GM13976 (cell line): ENCODE measurements around the gene RNASE3.
A peak's percentile ranks its signal among the peaks of the same experiment; 100 is the strongest.
"Not testable (repeated sequence)": the region's sequence is repeated elsewhere in the genome, so short reads cannot be mapped to it uniquely, and the experiment has no call there.

Source experiments
- DNase-seq: peaks from one replicate; pipeline ENCODE4 v3.0.0; 2012; ENCODE audit warnings: low spot score
- in situ Hi-C: fragments of 300-500 bp; cut with MboI; formaldehyde crosslinking; loops from one replicate; pipeline ENCODE4 v1.12.0; 2022; ENCODE audit warnings: low sequenced_read_pairs, mixed read lengths, inconsistent platforms; ENCODE audit not compliant: unreplicated experiment
- TF ChIP-seq, protein P1 (sequence below): IDR thresholded peaks from 2 replicates; pipeline ENCODE4 v1.5.1; 2012; ENCODE audit warnings: borderline replicate concordance, mild to moderate bottlenecking; ENCODE audit not compliant: insufficient read depth; ENCODE audit errors: extremely low read depth, missing control alignments, control extremely low read depth

The RNASE3 gene

DNA sequence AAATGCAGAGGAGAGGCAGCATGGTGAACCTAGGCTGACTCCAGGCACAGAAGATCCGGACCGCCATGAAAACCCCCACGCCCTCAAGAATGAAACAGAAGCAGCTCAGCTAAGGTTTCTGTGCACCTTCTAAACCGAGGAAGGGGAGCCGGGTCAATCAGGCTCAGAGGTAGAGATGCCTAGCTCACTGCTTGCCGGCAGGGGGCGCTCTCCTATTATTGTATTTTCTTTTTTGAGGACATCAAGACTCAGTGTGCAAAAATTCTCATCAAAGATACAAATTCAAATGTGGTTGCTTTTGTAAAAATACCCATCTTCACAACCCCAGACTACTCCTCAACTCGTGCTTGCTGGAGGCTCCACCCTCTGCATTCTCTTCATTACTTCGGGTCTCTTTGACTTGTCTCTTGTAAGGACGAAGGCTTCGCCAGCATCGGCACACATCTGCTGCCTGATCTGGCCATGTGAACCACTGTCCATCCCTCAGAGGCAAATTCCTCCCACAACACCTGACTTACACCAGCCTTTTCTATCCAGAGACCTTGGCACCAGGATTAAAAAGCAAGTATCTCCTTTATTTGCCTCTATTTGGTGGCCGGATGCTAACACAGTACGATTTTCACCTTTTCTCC lies 33.4 kb upstream of the RNASE3 start:
- peak; percentile 61 for DNase-seq
- in situ Hi-C loops, result loop anchor here (5.0 to 25.0 kb wide), 3 partner anchors 107 to 520 kb away; partner anchors contain the start of genes CCNB1IP1 and PARP2
- TF ChIP-seq, protein P1, sequence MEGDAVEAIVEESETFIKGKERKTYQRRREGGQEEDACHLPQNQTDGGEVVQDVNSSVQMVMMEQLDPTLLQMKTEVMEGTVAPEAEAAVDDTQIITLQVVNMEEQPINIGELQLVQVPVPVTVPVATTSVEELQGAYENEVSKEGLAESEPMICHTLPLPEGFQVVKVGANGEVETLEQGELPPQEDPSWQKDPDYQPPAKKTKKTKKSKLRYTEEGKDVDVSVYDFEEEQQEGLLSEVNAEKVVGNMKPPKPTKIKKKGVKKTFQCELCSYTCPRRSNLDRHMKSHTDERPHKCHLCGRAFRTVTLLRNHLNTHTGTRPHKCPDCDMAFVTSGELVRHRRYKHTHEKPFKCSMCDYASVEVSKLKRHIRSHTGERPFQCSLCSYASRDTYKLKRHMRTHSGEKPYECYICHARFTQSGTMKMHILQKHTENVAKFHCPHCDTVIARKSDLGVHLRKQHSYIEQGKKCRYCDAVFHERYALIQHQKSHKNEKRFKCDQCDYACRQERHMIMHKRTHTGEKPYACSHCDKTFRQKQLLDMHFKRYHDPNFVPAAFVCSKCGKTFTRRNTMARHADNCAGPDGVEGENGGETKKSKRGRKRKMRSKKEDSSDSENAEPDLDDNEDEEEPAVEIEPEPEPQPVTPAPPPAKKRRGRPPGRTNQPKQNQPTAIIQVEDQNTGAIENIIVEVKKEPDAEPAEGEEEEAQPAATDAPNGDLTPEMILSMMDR, result peak; percentile 70

DNA sequence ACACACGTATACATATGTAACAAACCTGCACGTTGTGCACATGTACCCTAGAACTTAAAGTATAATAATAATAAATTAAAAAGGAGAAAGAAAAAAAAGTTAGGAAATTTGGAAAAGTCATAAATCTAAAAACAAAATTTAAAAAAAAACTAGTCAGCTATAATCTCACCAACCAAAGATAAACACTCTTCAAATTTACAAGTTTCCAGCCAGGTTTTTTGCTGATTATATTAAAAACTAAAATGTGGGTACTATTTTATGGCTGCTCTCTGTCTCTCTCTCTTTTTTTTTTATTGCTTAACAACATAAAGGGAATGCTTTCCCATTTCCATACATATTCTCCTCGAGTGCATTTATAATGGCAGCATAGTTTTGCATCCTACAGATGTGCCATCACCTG lies 25.0 kb upstream of the RNASE3 start:
- DNase-seq, result no peak
- in situ Hi-C loops, result loop anchor here (25.0 kb wide), 1 partner anchor 529 kb away; the partner anchor contains the start of genes CCNB1IP1 and PARP2
- TF ChIP-seq, protein P1, result no peak

DNA sequence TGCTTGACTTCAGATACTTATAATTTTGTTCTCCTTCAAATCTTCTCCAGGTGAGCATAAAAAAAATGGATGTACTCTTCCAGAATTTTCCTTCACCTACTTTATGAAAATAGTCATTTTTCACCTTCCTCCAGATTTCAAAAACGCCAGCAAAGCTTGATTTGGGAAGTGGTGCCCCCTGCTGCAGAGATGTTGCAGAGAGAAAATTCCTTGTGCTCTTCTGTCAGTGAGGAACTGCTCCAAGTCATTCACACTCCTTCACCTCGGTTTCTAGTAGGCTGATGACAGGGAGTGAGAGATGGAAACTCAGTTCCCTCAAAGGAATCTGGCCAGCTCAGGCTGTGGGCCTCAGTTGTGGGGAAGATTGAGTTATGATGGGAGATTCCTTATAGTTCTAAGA lies 24.2 kb upstream of the RNASE3 start:
- in situ Hi-C loops, result loop anchor here (25.0 kb wide), 1 partner anchor 530 kb away; the partner anchor contains the start of genes CCNB1IP1 and PARP2
- TF ChIP-seq, protein P1, result no peak
- DNase-seq, result no peak

DNA sequence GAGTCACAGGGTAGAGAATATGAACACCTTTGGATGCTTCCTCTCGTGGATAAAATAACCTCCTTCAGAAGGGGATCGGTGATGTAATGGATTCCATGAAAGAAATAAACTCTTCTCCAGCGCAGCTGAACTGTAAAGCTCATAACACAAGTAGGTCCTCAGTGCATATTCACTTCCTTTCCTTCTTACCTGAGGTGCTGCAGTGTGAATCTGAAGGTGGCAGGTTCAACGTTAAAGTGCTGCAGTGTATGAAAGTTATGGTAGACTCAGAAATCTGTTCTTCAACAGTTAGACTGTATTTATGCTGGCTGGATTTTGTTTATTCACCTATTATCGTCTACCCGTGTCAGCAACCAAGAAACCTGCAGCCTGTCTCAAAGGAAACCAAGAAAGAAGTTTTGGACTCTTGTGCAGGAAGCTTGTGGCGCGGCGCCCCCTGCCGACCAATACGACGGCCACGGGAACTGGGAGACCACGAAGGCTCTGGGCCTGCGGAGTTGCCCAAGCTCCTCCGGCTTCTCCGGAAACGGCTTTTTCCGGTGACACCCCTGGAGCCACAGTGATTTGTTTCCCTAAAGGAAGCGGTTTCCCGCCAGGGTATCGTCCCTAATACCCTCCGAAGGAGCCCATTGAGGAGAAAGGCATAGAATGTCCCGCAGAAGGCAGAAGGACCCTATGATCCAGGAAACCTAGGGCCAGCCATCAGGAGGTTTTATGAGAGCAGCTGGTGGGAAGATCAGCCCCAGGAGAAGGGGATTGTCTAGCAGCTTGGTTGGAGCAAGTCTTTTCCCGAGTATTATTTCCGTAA lies 17.6 kb upstream of the RNASE3 start:
- in situ Hi-C loops, result loop anchor here (25.0 kb wide), 1 partner anchor 536 kb away; the partner anchor contains the start of genes CCNB1IP1 and PARP2
- DNase-seq, result peak; percentile 68
- TF ChIP-seq, protein P1, result peak; percentile 72

DNA sequence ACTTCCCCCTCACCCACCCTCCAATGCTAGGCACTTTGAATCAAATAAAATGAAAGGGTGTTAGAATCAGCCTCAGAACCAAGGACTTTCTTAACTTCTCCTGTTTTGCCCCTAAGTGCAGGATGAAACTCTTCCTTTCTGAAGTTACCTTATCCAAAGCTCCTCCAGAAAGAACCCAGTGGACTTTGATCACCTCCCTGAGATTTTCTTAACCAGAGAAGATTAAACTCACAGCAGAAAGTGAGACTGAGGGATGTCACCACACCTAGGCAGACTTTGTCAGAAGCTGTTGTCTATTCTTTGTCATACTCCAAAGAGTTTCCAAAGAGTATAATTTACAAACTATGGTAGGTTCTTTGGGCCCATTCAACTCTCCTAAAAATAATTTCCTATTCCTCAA lies 14.2 kb upstream of the RNASE3 start:
- in situ Hi-C loops, result no loop called here
- TF ChIP-seq, protein P1, result no peak
- no peak for DNase-seq

DNA sequence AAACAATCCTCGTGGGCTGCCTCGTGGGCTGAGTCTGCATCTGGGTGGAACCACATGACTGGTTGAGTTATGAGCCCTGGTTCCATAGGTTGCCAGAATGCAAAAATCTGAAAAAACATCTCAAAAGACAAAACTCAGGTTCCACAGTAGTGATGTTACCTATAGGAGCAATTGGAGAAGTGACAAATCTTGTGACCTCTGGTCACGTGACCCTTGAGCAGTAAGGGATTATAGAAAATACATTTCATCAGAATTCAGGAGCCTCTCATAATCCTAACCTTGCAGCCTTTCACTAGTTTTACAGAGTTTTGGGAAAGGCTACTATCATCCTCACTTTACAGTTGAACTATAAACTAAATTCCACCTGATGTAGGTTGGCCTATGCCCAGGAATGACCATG lies 12.5 kb upstream of the RNASE3 start:
- in situ Hi-C loops, result no loop called here
- DNase-seq, result no peak
- TF ChIP-seq, protein P1, result no peak

DNA sequence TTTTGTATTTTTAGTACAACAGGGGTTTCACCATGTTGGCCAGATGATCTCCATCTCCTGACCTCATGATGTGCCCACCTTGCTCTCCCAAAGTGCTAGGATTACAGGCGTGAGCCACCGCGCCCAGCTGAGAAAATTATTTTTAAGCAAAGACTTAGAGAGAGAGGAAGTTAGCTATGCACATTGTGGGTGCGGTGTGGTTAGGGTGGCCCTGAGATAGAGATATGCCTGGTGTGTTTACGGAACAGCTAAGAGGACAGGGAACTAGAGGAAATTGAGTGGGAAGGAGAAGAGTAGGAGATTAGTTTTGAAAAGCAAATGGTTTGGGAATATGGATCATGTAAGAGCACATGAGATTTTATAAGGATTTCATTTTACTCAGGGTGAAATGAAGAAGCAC lies 10.0 kb upstream of the RNASE3 start:
- DNase-seq, in situ Hi-C loops: not testable (repeated sequence)

DNA sequence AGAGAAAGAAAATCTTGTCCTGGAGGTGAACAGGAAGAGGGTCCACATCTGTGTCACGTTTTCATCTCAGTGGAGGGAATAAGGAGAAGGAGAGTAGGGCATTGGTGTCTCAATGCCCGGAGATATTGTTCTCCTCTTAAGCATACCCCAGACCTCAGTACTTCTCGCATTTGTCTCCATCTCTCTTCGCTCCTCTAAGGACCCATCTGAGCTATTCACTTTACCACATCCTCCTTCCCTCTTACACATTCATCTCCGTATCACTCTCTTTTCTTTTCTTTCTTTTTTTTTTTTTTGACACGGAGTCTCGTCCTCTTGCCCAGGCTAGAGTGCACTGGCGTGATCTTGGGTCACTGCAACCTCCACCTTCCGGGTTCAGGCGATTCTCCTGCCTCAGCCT lies 8.4 kb upstream of the RNASE3 start:
- DNase-seq, result not testable (repeated sequence)

DNA sequence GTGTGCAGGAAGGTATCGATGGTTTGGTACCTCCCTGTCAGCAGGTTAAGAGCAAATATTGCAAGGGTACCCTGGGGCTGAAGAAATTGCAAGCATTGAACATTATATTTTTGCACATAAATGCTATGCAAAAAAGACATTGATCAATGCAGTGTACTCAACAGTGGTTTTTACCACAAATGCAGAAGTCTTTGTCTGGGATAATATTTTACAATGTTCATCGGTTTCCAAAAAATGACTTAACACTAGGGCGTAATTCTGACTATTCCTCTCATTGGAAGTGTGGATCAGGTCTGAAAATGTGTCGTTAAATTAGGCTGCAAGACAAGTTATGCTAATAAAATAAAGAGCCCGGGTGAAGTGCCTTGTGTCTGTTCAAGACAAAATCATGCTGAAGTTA lies 2.8 kb upstream of the RNASE3 start:
- in situ Hi-C loops, DNase-seq: not testable (repeated sequence)

More for the DNA sequence above, 8.4 kb upstream of the RNASE3 start:
- in situ Hi-C loops, result not testable (repeated sequence)

DNA sequence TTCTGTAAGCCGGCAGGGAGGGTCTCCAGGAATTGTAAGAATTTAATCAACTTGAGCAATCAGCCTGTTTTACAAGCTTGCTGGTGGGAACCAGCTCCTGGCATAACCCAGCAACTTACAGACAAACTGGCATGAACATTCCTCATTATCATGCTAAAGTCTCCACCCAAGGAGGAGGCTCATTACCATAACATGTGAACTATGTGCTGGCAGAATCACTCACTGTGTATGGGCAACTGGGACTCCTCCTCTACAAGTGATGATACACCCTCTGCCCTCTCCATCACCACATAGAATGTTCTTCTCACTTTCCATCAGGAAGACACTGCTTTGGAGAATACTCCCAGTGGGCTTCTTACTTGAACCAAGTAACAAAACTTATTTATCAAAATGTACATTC lies 4.1 kb downstream of the RNASE3 start:
- in situ Hi-C loops, DNase-seq: not testable (repeated sequence)
